SK-N-SH treated with all-trans-retinoic acid at 6 μM for 48 hours (cell line): ENCODE data around the gene ATP1B1.

Experiments
- ARNTL ChIP-seq: fragments of 450-650 bp; formaldehyde crosslinking; IDR thresholded peaks from 2 replicates; pipeline ENCODE4 v1.5.0; 2020; ENCODE audit warnings: low read depth, mild to moderate bottlenecking, moderate library complexity, borderline replicate concordance
- CREB5 ChIP-seq: fragments of 250-450 bp; sonication (Bioruptor Pico); IDR thresholded peaks from 2 replicates; pipeline ENCODE4 v1.5.1; 2020; ENCODE audit warnings: low read depth, mild to moderate bottlenecking, moderate library complexity
- CSDC2 ChIP-seq: fragments of 250-450 bp; sonication (Bioruptor Pico); IDR thresholded peaks from 2 replicates; pipeline ENCODE4 v1.5.0; 2020; ENCODE audit warnings: mild to moderate bottlenecking, moderate library complexity
- CSRNP3 ChIP-seq: fragments of 250-450 bp; sonication (Bioruptor Pico); IDR thresholded peaks from 2 replicates; pipeline ENCODE4 v1.5.1; 2021; ENCODE audit warnings: mild to moderate bottlenecking, moderate library complexity
- ESRRG ChIP-seq: fragments of 250-450 bp; sonication (Bioruptor Pico); IDR thresholded peaks from 2 replicates; pipeline ENCODE4 v1.6.1; 2021; ENCODE audit warnings: mild to moderate bottlenecking
- GLIS3 ChIP-seq: fragments of 250-450 bp; sonication (Bioruptor Pico); IDR thresholded peaks from 2 replicates; pipeline ENCODE4 v1.5.0; 2020; ENCODE audit warnings: mild to moderate bottlenecking, moderate library complexity
- PATZ1 ChIP-seq: fragments of 250-450 bp; sonication (Bioruptor Pico); IDR thresholded peaks from 2 replicates; pipeline ENCODE4 v1.8.0; 2020; ENCODE audit warnings: mild to moderate bottlenecking, moderate library complexity, borderline replicate concordance
- SNAI2 ChIP-seq: fragments of 250-450 bp; sonication (Bioruptor Pico); IDR thresholded peaks from 2 replicates; pipeline ENCODE4 v1.5.0; 2020; ENCODE audit warnings: mild to moderate bottlenecking, moderate library complexity
- TOX ChIP-seq: fragments of 250-450 bp; sonication (Bioruptor Pico); IDR thresholded peaks from 2 replicates; pipeline ENCODE4 v1.8.0; 2021; ENCODE audit warnings: mild to moderate bottlenecking, moderate library complexity, borderline replicate concordance
- TSHZ2 ChIP-seq: fragments of 250-450 bp; sonication (Bioruptor Pico); IDR thresholded peaks from 2 replicates; pipeline ENCODE4 v1.5.0; 2020; ENCODE audit warnings: mild to moderate bottlenecking, moderate library complexity
- ZC3H10 ChIP-seq: fragments of 250-450 bp; sonication (Bioruptor Pico); IDR thresholded peaks from 2 replicates; pipeline ENCODE4 v1.5.1; 2021; ENCODE audit warnings: mild to moderate bottlenecking, moderate library complexity
- ZFP3 ChIP-seq: fragments of 250-450 bp; sonication (Bioruptor Pico); IDR thresholded peaks from 2 replicates; pipeline ENCODE4 v1.5.0; 2020; ENCODE audit warnings: mild to moderate bottlenecking, moderate library complexity
- ZFP30 ChIP-seq: fragments of 450-650 bp; formaldehyde crosslinking; IDR thresholded peaks from 2 replicates; pipeline ENCODE4 v1.5.0; 2022; ENCODE audit warnings: mild to moderate bottlenecking, moderate library complexity
- ZNF70 ChIP-seq: fragments of 450-650 bp; formaldehyde crosslinking; IDR thresholded peaks from 2 replicates; pipeline ENCODE4 v1.5.0; 2020; ENCODE audit warnings: mild to moderate bottlenecking, moderate library complexity

GRCh38 chr1:169108223-169108622, 1.7 kb downstream of the ATP1B1 start:
- no peak for TF ChIP-seq ARNTL (CRISPR knock-in tag)
- TF ChIP-seq CSDC2 (CRISPR knock-in tag) = no peak
- no peak for TF ChIP-seq SNAI2 (CRISPR knock-in tag)
- TF ChIP-seq ZFP3 (CRISPR knock-in tag) = no peak
- no peak for TF ChIP-seq TOX
- TF ChIP-seq ZNF70 (CRISPR knock-in tag) = no peak
- no peak for TF ChIP-seq ZFP30 (CRISPR knock-in tag)
- TF ChIP-seq ESRRG (CRISPR knock-in tag) = no peak
- TF ChIP-seq CSRNP3 (CRISPR knock-in tag) = no peak
- no peak for TF ChIP-seq GLIS3
- TF ChIP-seq PATZ1 (CRISPR knock-in tag) = no peak
- no peak for TF ChIP-seq TSHZ2
- TF ChIP-seq ZC3H10 (CRISPR knock-in tag) = no peak
- TF ChIP-seq CREB5 (CRISPR knock-in tag) = no peak
